Mucosa of gallbladder (tissue), 1 donor: ENCODE results near the gene CCDC183. TPM values are rescaled to one million over a fixed set of nuclear protein-coding genes. Genes with fewer than 3 reads are reported as not detected.
"Not testable (repeated sequence)": the region's sequence is repeated elsewhere in the genome, so short reads cannot be mapped to it uniquely, and the experiment has no call there.

Source experiments
- DNase-seq: peaks from one replicate; pipeline ENCODE4 v3.0.0-alpha.2; 2020; ENCODE audit warnings: low spot score
- total RNA-seq: library from RNA; stranded (reverse); gene quantifications from one replicate; pipeline ENCODE4 v1.2.1, GENCODE V29; 2021
- donor health status: DM: no; HTN: no; CAD: no.

CCDC183 gene
- total RNA-seq, 1 donor from 2014 or later, result 2.3 TPM

- DNase-seq, result no peak
Observed at GRCh38 chr9:136824496-136825225, 28.5 kb downstream of the CCDC183 start.

DNA sequence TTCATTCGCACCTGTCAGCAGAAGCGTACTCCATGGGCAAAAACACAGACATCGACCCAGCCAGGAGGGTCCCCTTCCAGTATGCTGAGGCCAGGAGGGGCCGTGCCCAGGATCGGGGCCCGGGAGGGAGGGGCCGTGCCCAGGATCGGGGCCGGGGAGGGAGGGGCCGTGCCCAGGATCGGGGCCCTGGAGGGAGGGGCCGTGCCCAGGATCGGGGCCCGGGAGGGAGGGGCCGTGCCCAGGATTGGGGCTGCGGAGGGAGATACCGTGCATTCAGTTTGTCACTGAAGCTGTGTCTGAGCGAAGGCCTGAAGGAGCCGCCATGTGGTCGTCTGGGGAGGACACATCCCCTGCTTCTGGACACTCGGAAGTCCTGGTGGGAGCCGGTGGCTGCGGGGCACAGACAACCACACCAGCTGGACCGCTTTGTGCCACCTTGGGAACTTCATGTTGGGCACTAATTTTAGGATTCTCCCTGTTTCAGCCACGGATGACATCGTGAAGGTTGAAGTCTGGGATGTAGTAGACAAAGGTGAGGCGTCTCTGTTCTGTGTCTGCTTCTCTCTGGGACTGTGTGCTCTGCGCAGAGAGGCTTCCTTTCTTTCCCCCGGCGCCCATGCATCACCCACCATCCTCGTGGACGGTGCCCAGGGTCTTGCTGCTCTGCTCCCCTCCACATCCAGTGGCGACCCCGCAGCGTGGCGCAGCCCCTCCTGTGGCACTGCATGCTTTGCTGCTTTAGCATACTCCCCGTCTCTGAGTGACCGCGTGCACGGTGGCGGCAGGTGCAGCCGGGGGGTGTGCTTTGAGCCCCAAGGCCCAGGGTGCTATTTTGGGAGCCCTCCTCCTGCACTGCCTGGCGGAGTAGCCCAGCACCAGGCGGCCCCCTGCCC, 29.4 kb downstream of the CCDC183 start:
- DNase-seq, result no peak

- DNase-seq, result no peak
Observed at GRCh38 chr9:136826188-136826541, 30.0 kb downstream of the CCDC183 start.

DNA sequence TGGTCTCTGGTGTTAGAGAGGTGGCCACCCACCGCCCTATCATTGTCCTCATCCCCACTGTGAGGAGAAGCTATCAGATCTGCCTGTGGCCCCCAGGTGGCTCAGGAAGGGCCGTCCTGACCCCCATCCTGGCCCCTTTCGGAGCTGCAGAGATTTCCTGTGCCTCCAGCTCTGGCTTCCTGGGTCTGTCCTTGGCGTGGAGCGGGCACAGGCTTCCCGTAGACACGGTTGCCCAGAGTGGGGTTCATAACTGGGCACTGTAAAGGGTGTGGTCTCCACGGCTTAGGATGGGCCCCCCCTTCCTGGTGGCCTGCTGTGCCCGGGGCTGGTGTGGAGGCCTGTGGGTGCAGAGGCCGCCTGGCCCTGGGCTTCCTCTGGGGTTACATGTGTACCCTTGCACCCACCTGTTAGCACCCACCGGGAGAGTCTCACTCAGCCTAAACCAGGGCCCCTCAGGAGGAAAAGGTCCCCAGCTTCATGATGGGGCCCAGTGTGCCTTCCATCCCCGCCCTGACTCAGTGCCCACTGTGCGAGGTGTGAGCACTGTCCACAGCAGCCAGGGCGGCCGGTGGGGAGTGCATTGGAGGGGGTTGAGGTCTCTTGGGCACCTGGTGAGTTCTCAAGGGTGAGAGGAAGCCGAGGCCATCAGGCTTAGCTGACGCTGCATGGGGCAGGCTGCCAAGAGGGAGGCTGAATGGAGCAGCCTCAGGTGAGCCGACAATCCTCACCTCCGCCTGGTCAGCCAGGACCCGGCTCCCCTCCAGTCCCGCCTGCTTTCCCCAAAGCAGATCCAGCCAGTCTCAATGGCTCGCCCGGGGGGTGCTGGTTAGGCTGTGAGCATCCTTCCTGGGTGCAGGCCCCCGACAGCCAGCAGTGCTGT, 30.8 kb downstream of the CCDC183 start:
- no peak for DNase-seq

GRCh38 chr9:136827794-136828473, 31.8 kb downstream of the CCDC183 start:
- DNase-seq, result no peak

DNA sequence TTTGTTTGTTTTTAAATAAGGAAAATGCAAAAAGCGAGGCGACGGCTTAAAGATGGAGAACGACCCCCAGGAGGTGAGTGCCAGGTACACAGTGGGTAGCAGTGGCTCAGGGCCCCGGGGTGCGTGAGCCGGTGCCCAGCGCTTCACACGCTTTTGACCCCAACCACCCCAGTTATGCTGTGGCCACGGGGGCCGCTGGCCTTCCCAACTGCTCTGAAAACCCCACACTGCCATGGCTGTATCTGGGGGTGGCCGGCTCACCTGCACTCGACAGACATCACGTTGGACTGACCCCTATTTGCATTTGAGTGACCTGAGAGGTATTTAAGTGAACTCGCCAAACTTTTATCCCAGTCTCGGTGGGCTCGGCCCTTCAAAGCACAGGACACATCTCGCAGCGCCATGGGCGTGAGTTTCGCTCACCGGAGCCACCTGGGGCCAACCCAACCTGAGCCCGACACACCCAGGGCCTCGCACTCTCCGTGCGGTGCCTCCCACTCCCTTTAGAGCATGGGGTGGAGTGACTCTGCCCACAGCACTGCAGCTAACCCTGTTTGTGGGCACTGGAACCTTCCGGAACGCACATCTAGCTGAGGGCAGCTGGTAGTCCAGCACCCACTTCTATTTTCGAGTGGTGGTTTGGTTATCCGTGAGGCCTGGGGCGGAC, 32.5 kb downstream of the CCDC183 start:
- DNase-seq, result no peak

DNA sequence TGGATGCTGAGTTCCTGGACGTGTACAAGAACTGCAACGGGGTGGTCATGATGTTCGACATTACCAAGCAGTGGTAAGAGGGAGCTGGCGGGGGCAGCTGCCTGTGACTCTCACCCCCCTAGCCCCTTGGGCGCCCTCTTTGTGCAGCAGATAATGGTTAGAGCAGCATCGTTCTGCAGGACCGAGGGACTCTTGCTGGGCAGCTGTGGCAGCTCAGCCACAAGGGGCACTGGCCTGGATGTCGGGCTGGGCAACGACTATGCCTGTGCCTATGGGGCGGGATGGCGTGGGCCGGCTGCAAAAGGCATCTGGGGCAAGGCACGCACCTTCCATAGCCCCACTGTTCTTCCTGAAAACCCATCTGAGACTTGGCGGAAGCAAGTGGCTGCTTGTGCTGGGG, 33.3 kb downstream of the CCDC183 start:
- no peak for DNase-seq

DNA sequence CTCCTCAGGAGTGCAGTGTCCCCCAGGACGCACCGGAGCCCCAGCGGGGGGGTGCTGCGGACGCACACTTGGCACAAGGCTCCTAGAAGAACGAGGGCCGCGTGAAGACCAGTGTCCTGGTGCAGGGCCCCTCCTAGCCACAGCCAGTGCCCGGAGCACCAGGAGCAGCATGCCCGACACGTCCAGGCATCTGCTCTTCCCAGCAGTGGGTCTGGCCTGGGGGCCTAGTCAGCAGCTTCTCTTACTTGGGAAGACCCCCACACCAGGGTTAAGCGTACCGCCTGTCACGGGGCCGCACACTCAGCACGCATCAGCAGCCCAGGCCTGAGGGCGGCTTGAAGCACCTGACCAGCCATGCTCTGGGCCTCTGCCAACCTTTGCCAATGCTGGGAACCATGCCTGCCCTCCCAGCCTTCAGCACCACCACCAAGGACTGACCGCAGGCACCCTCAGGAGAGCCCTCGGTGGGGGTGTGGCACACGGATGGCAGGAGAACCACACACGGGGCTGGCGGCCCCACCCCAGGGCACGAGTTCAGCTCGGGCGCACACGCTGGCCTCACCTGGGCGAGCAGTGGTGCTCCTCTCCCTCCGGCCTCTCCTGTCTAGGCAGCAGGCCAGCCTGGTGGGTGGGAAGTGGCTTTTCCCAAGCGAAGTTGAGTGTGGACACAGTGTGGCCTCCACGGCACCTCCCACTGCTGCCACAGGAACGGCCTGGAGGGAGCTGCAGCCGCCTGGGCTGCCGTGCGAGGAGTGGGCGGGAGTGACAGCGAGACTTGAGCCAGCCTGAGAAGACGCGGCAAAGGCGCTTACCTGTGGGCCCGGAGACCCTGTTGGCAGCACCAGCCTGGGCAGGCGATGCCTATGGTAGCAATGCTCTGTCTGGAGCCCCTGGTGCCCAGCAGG, 34.1 kb downstream of the CCDC183 start:
- DNase-seq, result no peak

- DNase-seq, result no peak
Observed at GRCh38 chr9:136831002-136831719, 35.0 kb downstream of the CCDC183 start.

DNA sequence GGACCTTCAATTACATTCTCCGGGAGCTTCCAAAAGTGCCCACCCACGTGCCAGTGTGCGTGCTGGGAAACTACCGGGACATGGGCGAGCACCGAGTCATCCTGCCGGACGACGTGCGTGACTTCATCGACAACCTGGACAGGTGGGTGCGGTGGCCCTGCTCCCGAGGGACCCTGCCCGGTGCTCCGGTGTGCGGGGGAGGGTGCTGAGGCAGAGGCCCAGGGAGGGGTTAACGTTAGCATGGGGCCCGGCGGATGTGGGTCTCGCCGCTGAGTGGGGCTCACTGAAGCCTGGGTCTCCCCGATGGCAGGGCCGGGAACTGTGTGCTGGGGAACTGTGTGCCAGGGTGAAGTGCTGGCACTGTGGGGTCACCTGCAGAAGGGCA, 35.6 kb downstream of the CCDC183 start:
- no peak for DNase-seq

- no peak for DNase-seq
Observed at GRCh38 chr9:136832581-136832980, 36.4 kb downstream of the CCDC183 start.

- DNase-seq, result not testable (repeated sequence)
Observed at GRCh38 chr9:136833381-136834048, 37.4 kb downstream of the CCDC183 start.

GRCh38 chr9:136835162-136835931, 39.2 kb downstream of the CCDC183 start:
- no peak for DNase-seq

DNA sequence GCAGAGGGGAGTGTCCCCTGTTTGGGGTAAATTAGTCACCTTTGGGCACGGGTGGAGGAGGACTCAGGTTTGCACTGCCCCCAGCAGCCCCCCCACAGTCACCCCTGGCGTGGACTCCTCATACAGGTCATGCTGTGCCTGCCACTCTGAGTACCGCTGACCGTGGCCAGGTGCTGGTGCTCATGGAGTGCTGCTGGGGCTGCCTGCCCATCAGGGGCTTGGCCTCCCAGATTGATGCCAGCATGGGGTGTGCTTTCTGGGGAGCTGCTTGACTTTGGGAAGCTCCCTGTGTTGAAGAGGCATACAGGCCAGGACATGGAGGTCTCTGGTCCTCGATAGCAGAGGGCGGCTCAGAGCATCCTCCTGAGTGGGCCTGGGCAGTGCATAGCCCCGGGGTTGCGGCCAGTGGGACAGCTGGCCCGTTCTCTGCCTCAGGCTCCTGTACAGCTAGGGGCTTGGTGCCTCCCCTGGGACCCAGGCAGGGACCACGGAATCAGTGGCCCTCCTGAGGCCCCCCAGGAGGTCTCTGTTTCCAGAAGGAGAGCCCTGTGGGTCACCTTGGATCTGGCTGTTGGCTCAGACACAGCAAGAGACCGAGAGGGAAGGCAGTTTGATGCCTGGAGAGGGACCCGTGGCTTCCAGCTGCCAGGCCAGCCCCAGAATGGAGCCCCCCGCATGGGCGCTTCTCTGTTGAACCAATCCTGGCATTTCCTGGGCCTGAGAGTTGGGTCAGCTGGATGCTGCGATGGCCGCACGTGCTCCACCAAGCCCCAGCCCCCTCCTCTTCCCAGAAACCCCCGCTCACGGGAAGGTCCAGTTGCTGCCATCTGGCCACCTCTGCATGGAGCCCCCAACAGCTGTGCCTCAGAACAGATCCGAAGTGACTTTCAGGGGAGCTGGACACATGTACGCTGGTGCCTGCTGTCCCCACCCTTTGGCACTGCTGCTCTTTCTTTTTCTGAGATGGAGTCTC, 40.1 kb downstream of the CCDC183 start:
- no peak for DNase-seq

GRCh38 chr9:136837146-136837855, 41.2 kb downstream of the CCDC183 start:
- no peak for DNase-seq

DNA sequence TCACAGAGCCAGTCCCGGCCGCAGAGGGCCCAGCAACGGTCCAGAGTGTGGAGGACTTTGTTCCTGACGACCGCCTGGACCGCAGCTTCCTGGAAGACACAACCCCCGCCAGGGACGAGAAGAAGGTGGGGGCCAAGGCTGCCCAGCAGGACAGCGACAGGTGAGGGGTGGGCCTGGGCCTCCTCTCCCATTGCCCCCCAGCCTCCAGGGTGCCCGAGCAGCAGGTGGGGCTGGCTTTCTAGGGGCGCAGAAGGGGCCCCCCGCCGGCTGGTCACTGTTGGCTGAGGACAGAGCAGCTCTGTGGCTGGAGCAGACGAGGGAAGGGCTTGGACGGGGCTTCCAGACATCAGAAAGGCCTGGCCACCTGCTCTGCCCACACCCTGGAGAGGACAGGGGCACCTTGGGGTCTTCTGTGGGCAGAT, 41.7 kb downstream of the CCDC183 start:
- DNase-seq, result not testable (repeated sequence)
